Peyer's patch (tissue), 4 donors: ENCODE results near the gene MYO5C. TPM values are rescaled to one million over a fixed set of nuclear protein-coding genes. Genes with fewer than 3 reads are reported as not detected.

Experiments used
- DNase-seq, 3 donors: peaks; one replicate each; pipeline ENCODE4 v3.0.0-alpha.2; 2017 to 2019
- H3K27ac ChIP-seq, 4 donors: fragments of 200-600 bp; sonication (generic); one replicate each; pipeline ENCODE4 v1.5.1; 2016 to 2019
- H3K27me3 ChIP-seq, 2 donors: fragments of 200-600 bp; sonication (generic); one replicate each; pipeline ENCODE4 v1.5.1; 2019
- H3K36me3 ChIP-seq, 3 donors: fragments of 200-600 bp; sonication (generic); one replicate each; pipeline ENCODE4 v1.5.1; 2016 to 2019
- H3K4me1 ChIP-seq, 4 donors: fragments of 200-600 bp; sonication (generic); one replicate each; pipeline ENCODE4 v1.5.1; 2016 to 2019
- H3K4me3 ChIP-seq, 4 donors: fragments of 200-600 bp; sonication (generic); 1 replicate in 3 of 4; 2 replicates in 1 of 4; pipeline ENCODE4 v1.5.1; 2016 to 2019; ENCODE audit warnings: mild to moderate bottlenecking in 1 of 4
- H3K9me3 ChIP-seq, 4 donors: fragments of 200-600 bp; sonication (generic); one replicate each; pipeline ENCODE4 v1.5.1; 2016 to 2019; ENCODE audit warnings: mild to moderate bottlenecking in 1 of 4
- POLR2A ChIP-seq, 2 donors: fragments of 450-650 bp; IDR thresholded peaks; one replicate each; pipeline ENCODE4 v1.5.1; 2017; ENCODE audit warnings: antibody characterized with exemption in 2 of 2, mild to moderate bottlenecking in 2 of 2, moderate library complexity in 2 of 2
- total RNA-seq, 4 donors: library from RNA; depleted of rRNA; stranded (reverse); fragments of >200 nt; gene quantifications; one replicate each; pipeline ENCODE4 v1.1.0, GENCODE V29; 2016
- TF ChIP-seq, protein P1 (sequence below), 6 experiments: fragments of 450-650 bp in 4 of 6; fragments of 200-600 bp in 2 of 6; sonication (generic) in 1 of 6; IDR thresholded peaks; one replicate each; pipeline ENCODE4 v1.5.1; 2017 to 2019; ENCODE audit warnings: antibody characterized with exemption in 6 of 6, mild to moderate bottlenecking in 3 of 6, moderate library complexity in 1 of 6

MYO5C gene
- total RNA-seq, 4 donors from 2014 or later: 29.1 to 60.2 (median 45.4) TPM

- no peaks in the 10 kb centered on the region for H3K36me3 ChIP-seq
- H3K4me1 ChIP-seq: no peaks in the 10 kb centered on the region
- no peaks in the 10 kb centered on the region for H3K27me3 ChIP-seq
- no peak for TF ChIP-seq POLR2A (IDR thresholded peaks at IDR 0.05)
- TF ChIP-seq, protein P1, sequence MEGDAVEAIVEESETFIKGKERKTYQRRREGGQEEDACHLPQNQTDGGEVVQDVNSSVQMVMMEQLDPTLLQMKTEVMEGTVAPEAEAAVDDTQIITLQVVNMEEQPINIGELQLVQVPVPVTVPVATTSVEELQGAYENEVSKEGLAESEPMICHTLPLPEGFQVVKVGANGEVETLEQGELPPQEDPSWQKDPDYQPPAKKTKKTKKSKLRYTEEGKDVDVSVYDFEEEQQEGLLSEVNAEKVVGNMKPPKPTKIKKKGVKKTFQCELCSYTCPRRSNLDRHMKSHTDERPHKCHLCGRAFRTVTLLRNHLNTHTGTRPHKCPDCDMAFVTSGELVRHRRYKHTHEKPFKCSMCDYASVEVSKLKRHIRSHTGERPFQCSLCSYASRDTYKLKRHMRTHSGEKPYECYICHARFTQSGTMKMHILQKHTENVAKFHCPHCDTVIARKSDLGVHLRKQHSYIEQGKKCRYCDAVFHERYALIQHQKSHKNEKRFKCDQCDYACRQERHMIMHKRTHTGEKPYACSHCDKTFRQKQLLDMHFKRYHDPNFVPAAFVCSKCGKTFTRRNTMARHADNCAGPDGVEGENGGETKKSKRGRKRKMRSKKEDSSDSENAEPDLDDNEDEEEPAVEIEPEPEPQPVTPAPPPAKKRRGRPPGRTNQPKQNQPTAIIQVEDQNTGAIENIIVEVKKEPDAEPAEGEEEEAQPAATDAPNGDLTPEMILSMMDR (IDR thresholded peaks at IDR 0.05): no peak
- no peak overlapping the region for H3K4me3 ChIP-seq
- no peaks in the 10 kb centered on the region for H3K9me3 ChIP-seq
- DNase-seq: no peak
- no peak overlapping the region for H3K27ac ChIP-seq
These were observed 108.7 kb downstream of the MYO5C start for GRCh38 chr15:52186651-52187486.

- Histone ChIP-seq H3K27me3 (no peaks in the 10 kb centered on the region), H3K4me3 (no peak overlapping the region), H3K9me3 (no peaks in the 10 kb centered on the region), H3K4me1 (no peaks in the 10 kb centered on the region), H3K36me3 (no peaks in the 10 kb centered on the region), H3K27ac (no peak overlapping the region)
- no peak for TF ChIP-seq POLR2A (IDR thresholded peaks at IDR 0.05)
- TF ChIP-seq, protein P1 (IDR thresholded peaks at IDR 0.05): no peak
- no peak for DNase-seq
These were observed 110.4 kb downstream of the MYO5C start for GRCh38 chr15:52185151-52185561.

DNA sequence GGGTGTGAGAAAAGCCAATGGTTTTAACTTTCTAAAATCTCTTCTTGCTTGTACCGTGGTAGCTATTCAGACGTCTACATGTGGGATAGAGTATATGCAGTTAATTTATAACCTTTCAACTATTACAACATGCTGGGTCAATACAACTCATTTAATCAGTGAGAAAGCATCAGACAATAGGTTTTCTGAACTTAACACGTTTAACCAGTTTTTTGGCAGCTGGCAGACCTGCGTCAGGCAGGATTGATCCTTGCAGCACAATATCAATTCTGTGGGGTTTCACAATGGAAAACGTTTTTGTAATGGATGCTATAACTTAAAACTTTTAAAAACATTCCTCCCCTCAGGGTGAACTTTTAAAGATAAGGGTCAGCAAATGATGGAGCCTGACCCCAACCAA, 110.9 kb downstream of the MYO5C start:
- DNase-seq: no peak
- Histone ChIP-seq H3K9me3 (no peaks in the 10 kb centered on the region), H3K36me3 (no peaks in the 10 kb centered on the region), H3K27ac (no peak overlapping the region), H3K4me1 (no peaks in the 10 kb centered on the region), H3K27me3 (no peaks in the 10 kb centered on the region), H3K4me3 (no peak overlapping the region)
- no peak for TF ChIP-seq POLR2A (IDR thresholded peaks at IDR 0.05)

- Histone ChIP-seq H3K27ac (no peak overlapping the region), H3K9me3 (no peaks in the 10 kb centered on the region), H3K36me3 (no peaks in the 10 kb centered on the region), H3K4me3 (no peak overlapping the region), H3K27me3 (no peaks in the 10 kb centered on the region), H3K4me1 (no peaks in the 10 kb centered on the region)
- TF ChIP-seq POLR2A (IDR thresholded peaks at IDR 0.05): no peak
- TF ChIP-seq, protein P1 (IDR thresholded peaks at IDR 0.05): peak; percentile 12 to 43 (median 36)
- peak in 2 of 3 donors; percentile 32 to 56 for DNase-seq
These were observed 111.9 kb downstream of the MYO5C start for GRCh38 chr15:52183562-52184173.

- Histone ChIP-seq H3K27ac (no peak overlapping the region), H3K9me3 (no peaks in the 10 kb centered on the region), H3K36me3 (no peaks in the 10 kb centered on the region), H3K4me3 (no peak overlapping the region), H3K27me3 (no peaks in the 10 kb centered on the region), H3K4me1 (no peaks in the 10 kb centered on the region)
- DNase-seq: no peak
- TF ChIP-seq, protein P1 (IDR thresholded peaks at IDR 0.05): no peak
- TF ChIP-seq POLR2A (IDR thresholded peaks at IDR 0.05): no peak
These were observed 113.4 kb downstream of the MYO5C start for GRCh38 chr15:52181938-52182780.
